ENCODE data around the gene USB1. TPM values are rescaled to one million over a fixed set of nuclear protein-coding genes. Genes with fewer than 3 reads are reported as not detected.
"Not testable (repeated sequence)": the region's sequence is repeated elsewhere in the genome, so short reads cannot be mapped to it uniquely, and the experiment has no call there.

USB1 gene
- total RNA-seq, 2 experiments from 2014 or later, result 32.9 to 37.5 TPM

DNA sequence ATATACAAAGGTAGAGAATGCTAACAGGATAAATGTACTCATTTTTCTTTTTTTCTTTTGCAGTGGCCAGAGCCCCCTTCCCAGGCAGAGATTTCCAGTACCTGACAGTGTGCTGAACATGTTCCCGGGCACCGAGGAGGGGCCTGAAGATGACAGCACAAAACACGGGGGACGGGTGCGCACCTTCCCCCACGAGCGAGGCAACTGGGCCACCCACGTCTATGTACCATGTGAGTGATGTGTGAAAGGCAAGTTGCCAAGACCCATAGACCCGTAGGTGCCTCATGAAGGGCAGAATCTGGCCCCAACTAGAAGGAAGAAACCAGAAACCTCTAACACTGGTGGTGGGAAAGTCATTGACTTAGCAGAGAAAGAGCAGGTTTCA, 1.2 kb downstream of the USB1 start:
- no peak for ATAC-seq
- Mint-ChIP-seq H3K27ac (no peak overlapping the region), H3K27me3 (no peaks in the 10 kb centered on the region), H3K4me3 (peak overlapping the region; percentile 90), H3K9me3 (no peaks in the 10 kb centered on the region), H3K4me1 (ENCODE audit: low read depth) (peaks cover 36% of the 10 kb centered on the region), H3K36me3 (ENCODE audit: low read depth) (peaks cover 21% of the 10 kb centered on the region)
- POLR2A ChIA-PET, result no interaction called here
- no peak for DNase-seq
- intact Hi-C loops (cut with micrococcal nuclease), result loop anchor here (5.0 kb wide), 1 partner anchor 105 kb away; no protein-coding TSS in a partner anchor
- CTCF ChIA-PET, result interaction anchor here (0.9 to 1.6 kb wide), 3 partner anchors 8 to 103 kb away, joined by 3 to 5 read pairs (median 4); no protein-coding TSS in a partner anchor
- TF ChIP-seq, protein P1, sequence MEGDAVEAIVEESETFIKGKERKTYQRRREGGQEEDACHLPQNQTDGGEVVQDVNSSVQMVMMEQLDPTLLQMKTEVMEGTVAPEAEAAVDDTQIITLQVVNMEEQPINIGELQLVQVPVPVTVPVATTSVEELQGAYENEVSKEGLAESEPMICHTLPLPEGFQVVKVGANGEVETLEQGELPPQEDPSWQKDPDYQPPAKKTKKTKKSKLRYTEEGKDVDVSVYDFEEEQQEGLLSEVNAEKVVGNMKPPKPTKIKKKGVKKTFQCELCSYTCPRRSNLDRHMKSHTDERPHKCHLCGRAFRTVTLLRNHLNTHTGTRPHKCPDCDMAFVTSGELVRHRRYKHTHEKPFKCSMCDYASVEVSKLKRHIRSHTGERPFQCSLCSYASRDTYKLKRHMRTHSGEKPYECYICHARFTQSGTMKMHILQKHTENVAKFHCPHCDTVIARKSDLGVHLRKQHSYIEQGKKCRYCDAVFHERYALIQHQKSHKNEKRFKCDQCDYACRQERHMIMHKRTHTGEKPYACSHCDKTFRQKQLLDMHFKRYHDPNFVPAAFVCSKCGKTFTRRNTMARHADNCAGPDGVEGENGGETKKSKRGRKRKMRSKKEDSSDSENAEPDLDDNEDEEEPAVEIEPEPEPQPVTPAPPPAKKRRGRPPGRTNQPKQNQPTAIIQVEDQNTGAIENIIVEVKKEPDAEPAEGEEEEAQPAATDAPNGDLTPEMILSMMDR (IDR thresholded peaks at IDR 0.05), result no peak

- no peak overlapping the region for H3K27ac Mint-ChIP-seq
- TF ChIP-seq, protein P1 (IDR thresholded peaks at IDR 0.05), result no peak
- ATAC-seq, result no peak
- POLR2A ChIA-PET, result no interaction called here
- no peaks in the 10 kb centered on the region for H3K9me3 Mint-ChIP-seq
- peak overlapping the region; percentile 90 for H3K4me3 Mint-ChIP-seq
- CTCF ChIA-PET, result interaction anchor here (1.6 kb wide), 1 partner anchor 8 kb away, joined by 3 read pairs; no protein-coding TSS in a partner anchor
- H3K27me3 Mint-ChIP-seq, result no peaks in the 10 kb centered on the region
- H3K4me1 Mint-ChIP-seq (ENCODE audit: low read depth), result peaks cover 31% of the 10 kb centered on the region
- H3K36me3 Mint-ChIP-seq (ENCODE audit: low read depth), result peaks cover 20% of the 10 kb centered on the region
- no peak for DNase-seq
- intact Hi-C loops (cut with micrococcal nuclease), result loop anchor here (5.0 kb wide), 1 partner anchor 106 kb away; no protein-coding TSS in a partner anchor
Measured at GRCh38 chr16:58002936-58003335, 1.7 kb downstream of the USB1 start.

DNA sequence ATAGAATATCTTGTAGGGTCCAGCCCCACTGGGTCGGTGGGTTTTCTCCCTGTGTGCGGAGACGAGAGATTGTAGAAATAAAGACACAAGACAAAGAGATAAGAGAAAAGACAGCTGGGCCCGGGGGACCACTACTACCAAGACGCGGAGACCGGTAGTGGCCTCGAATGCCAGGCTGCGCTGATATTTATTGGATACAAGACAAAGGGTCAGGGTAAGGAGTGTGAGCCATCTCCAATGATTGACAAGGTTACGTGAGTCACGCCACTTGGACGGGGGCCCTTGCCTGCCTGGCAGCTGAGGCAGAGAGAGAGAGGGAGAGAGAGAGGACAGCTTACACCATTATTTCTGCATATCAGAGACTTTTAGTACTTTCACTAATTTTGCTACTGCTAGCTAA, 3.5 kb downstream of the USB1 start:
- H3K4me3 Mint-ChIP-seq, H3K27me3 Mint-ChIP-seq, H3K27ac Mint-ChIP-seq, POLR2A ChIA-PET, H3K9me3 Mint-ChIP-seq, DNase-seq, ATAC-seq: not testable (repeated sequence)
- CTCF ChIA-PET, result interaction anchor here (0.5 to 2.1 kb wide), 8 partner anchors 11 to 428 kb away, joined by 3 to 9 read pairs (median 3); no protein-coding TSS in a partner anchor
- peaks cover 22% of the 10 kb centered on the region for H3K36me3 Mint-ChIP-seq (ENCODE audit: low read depth)
- peaks cover 16% of the 10 kb centered on the region for H3K4me1 Mint-ChIP-seq (ENCODE audit: low read depth)
- intact Hi-C loops (cut with micrococcal nuclease), result loop anchor here (5.0 kb wide), 1 partner anchor 107 kb away; no protein-coding TSS in a partner anchor

DNA sequence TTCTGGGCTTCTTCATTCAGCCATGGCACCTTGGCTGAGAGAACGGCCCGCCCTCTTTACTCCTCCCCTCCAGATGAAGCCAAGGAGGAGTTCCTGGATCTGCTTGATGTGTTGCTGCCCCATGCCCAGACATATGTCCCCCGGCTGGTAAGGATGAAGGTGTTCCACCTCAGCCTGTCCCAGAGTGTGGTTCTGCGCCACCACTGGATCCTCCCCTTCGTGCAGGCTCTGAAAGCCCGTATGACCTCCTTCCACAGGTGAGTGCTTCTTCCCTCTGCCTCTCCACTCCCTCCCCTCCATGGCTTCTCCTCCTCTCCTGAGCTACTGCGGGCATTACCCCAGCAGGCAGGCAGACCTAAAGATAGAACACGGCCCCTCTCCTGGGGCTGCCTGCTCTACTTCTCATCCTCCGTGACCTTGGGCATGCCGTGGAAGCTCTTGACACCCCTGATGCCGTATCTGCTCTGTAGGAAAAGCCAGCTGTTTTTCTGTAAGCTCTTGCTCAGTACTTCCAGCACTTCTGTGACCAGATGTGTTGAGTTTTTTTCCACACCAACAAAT, 8.7 kb downstream of the USB1 start:
- intact Hi-C loops (cut with micrococcal nuclease), result no loop called here
- H3K27ac Mint-ChIP-seq, result no peak overlapping the region

GRCh38 chr16:58010886-58011285, 9.7 kb downstream of the USB1 start:
- H3K4me1 Mint-ChIP-seq (ENCODE audit: low read depth), result no peaks in the 10 kb centered on the region
- no peak overlapping the region for H3K4me3 Mint-ChIP-seq
- peaks cover 25% of the 10 kb centered on the region for H3K36me3 Mint-ChIP-seq (ENCODE audit: low read depth)
- ATAC-seq (no peak), DNase-seq (no peak)
- H3K27ac Mint-ChIP-seq, result no peak overlapping the region
- TF ChIP-seq, protein P1 (IDR thresholded peaks at IDR 0.05), result no peak
- intact Hi-C loops (cut with micrococcal nuclease), result no loop called here
- H3K27me3 Mint-ChIP-seq, result no peaks in the 10 kb centered on the region
- ChIA-PET CTCF (interaction anchor here (1.0 to 1.2 kb wide), 2 partner anchors 9 to 11 kb away, joined by 3 to 6 read pairs; partner anchors contain the start of gene ZNF319), POLR2A (no interaction called here)
- no peaks in the 10 kb centered on the region for H3K9me3 Mint-ChIP-seq

More for the DNA sequence above, 8.7 kb downstream of the USB1 start:
- Mint-ChIP-seq H3K9me3 (no peaks in the 10 kb centered on the region), H3K4me3 (no peak overlapping the region), H3K27me3 (no peaks in the 10 kb centered on the region), H3K4me1 (ENCODE audit: low read depth) (no peaks in the 10 kb centered on the region), H3K36me3 (ENCODE audit: low read depth) (peaks cover 25% of the 10 kb centered on the region)
- DNase-seq (no peak), ATAC-seq (no peak)
- ChIA-PET POLR2A (no interaction called here), CTCF (interaction anchor here (1.0 to 1.2 kb wide), 2 partner anchors 8 to 10 kb away, joined by 3 to 6 read pairs; partner anchors contain the start of gene ZNF319)
- TF ChIP-seq, protein P1 (IDR thresholded peaks at IDR 0.05), result no peak

All from activated CD8-positive, alpha-beta T cell treated with anti-CD3 and anti-CD28 coated beads for 36 hours (primary cell).